SK-N-SH treated with all-trans-retinoic acid at 6 μM for 48 hours (cell line): ENCODE results near the gene ADCY5.

Source experiments
- ATAC-seq: fragments of 200-7000 bp; cut with Tn5 transposase; 3 replicates; pipeline ENCODE4 v1.9.1; 2020; ENCODE audit warnings: mild to moderate bottlenecking, moderate library complexity
- ARNTL ChIP-seq: fragments of 450-650 bp; formaldehyde crosslinking; IDR thresholded peaks from 2 replicates; pipeline ENCODE4 v1.5.0; 2020; ENCODE audit warnings: low read depth, mild to moderate bottlenecking, moderate library complexity, borderline replicate concordance
- BACH2 ChIP-seq: fragments of 250-450 bp; sonication (Bioruptor Pico); IDR thresholded peaks from 2 replicates; pipeline ENCODE4 v1.9.0; 2021; ENCODE audit warnings: mild to moderate bottlenecking, borderline replicate concordance
- ESRRG ChIP-seq: fragments of 250-450 bp; sonication (Bioruptor Pico); IDR thresholded peaks from 2 replicates; pipeline ENCODE4 v1.6.1; 2021; ENCODE audit warnings: mild to moderate bottlenecking
- ISL1 ChIP-seq: fragments of 250-450 bp; sonication (Bioruptor Pico); IDR thresholded peaks from 2 replicates; pipeline ENCODE4 v2.1.2; 2022; ENCODE audit warnings: mild to moderate bottlenecking, moderate library complexity
- PATZ1 ChIP-seq: fragments of 250-450 bp; sonication (Bioruptor Pico); IDR thresholded peaks from 2 replicates; pipeline ENCODE4 v1.8.0; 2020; ENCODE audit warnings: mild to moderate bottlenecking, moderate library complexity, borderline replicate concordance
- POU6F1 ChIP-seq: fragments of 250-450 bp; sonication (Bioruptor Pico); IDR thresholded peaks from 2 replicates; pipeline ENCODE4 v1.8.0; 2021; ENCODE audit warnings: low read depth, mild to moderate bottlenecking, moderate library complexity, borderline replicate concordance
- PPARA ChIP-seq: fragments of 250-450 bp; sonication (Bioruptor Pico); IDR thresholded peaks from 2 replicates; pipeline ENCODE4 v1.5.0; 2020; ENCODE audit warnings: mild to moderate bottlenecking, borderline replicate concordance
- RARB ChIP-seq: fragments of 250-450 bp; sonication (Bioruptor Pico); IDR thresholded peaks from 2 replicates; pipeline ENCODE4 v1.8.0; 2021; ENCODE audit warnings: mild to moderate bottlenecking, moderate library complexity
- SNAI2 ChIP-seq: fragments of 250-450 bp; sonication (Bioruptor Pico); IDR thresholded peaks from 2 replicates; pipeline ENCODE4 v1.5.0; 2020; ENCODE audit warnings: mild to moderate bottlenecking, moderate library complexity
- TCF4 ChIP-seq: fragments of 250-450 bp; sonication (Bioruptor Pico); IDR thresholded peaks from 2 replicates; pipeline ENCODE4 v1.8.0; 2021; ENCODE audit warnings: mild to moderate bottlenecking, moderate library complexity, borderline replicate concordance
- TSHZ2 ChIP-seq: fragments of 250-450 bp; sonication (Bioruptor Pico); IDR thresholded peaks from 2 replicates; pipeline ENCODE4 v1.5.0; 2020; ENCODE audit warnings: mild to moderate bottlenecking, moderate library complexity
- ZC3H10 ChIP-seq: fragments of 250-450 bp; sonication (Bioruptor Pico); IDR thresholded peaks from 2 replicates; pipeline ENCODE4 v1.5.1; 2021; ENCODE audit warnings: mild to moderate bottlenecking, moderate library complexity
- ZFP30 ChIP-seq: fragments of 450-650 bp; formaldehyde crosslinking; IDR thresholded peaks from 2 replicates; pipeline ENCODE4 v1.5.0; 2022; ENCODE audit warnings: mild to moderate bottlenecking, moderate library complexity
- ZNF8 ChIP-seq: fragments of 450-650 bp; formaldehyde crosslinking; IDR thresholded peaks from 2 replicates; pipeline ENCODE4 v1.5.0; 2020; ENCODE audit warnings: mild to moderate bottlenecking, moderate library complexity
- TF ChIP-seq, protein P1 (sequence below): fragments of 250-450 bp; sonication (Bioruptor Pico); IDR thresholded peaks from 2 replicates; pipeline ENCODE4 v1.5.1; 2020; ENCODE audit warnings: low read depth, mild to moderate bottlenecking, moderate library complexity
- TF ChIP-seq, protein P2 (sequence below): fragments of 250-450 bp; sonication (Bioruptor Pico); IDR thresholded peaks from 2 replicates; pipeline ENCODE4 v1.5.1; 2021; ENCODE audit warnings: mild to moderate bottlenecking, moderate library complexity

The ADCY5 gene

DNA sequence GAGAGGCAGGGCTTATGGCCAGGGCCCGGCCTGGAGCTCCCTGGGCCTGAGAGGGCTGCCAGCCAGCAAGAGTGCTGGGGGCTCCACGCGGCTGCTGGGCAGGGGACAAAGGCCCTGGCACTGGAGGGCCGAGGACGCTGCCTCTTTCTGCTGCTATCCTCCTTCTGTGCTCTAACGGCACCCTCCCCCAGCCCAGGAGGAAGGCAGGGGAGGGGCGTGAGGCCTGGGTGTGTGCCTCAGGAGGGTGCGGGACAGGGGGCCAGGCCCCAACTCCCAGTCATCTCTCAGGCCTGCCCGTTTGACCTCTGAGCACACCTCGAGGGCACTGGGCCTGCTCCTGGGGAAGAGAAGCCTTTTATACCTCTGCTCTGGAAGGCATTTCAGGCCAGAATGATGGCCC, 115.5 kb downstream of the ADCY5 start:
- TF ChIP-seq PPARA (CRISPR knock-in tag) (no peak), RARB (no peak), ESRRG (CRISPR knock-in tag) (no peak), TCF4 (CRISPR knock-in tag) (no peak), ZC3H10 (no peak), BACH2 (no peak), POU6F1 (CRISPR knock-in tag) (no peak), ISL1 (CRISPR knock-in tag) (no peak)
- TF ChIP-seq, protein P1, sequence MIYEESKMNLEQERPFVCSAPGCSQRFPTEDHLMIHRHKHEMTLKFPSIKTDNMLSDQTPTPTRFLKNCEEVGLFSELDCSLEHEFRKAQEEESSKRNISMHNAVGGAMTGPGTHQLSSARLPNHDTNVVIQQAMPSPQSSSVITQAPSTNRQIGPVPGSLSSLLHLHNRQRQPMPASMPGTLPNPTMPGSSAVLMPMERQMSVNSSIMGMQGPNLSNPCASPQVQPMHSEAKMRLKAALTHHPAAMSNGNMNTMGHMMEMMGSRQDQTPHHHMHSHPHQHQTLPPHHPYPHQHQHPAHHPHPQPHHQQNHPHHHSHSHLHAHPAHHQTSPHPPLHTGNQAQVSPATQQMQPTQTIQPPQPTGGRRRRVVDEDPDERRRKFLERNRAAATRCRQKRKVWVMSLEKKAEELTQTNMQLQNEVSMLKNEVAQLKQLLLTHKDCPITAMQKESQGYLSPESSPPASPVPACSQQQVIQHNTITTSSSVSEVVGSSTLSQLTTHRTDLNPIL (CRISPR knock-in tag) = no peak
- ATAC-seq = no peak

DNA sequence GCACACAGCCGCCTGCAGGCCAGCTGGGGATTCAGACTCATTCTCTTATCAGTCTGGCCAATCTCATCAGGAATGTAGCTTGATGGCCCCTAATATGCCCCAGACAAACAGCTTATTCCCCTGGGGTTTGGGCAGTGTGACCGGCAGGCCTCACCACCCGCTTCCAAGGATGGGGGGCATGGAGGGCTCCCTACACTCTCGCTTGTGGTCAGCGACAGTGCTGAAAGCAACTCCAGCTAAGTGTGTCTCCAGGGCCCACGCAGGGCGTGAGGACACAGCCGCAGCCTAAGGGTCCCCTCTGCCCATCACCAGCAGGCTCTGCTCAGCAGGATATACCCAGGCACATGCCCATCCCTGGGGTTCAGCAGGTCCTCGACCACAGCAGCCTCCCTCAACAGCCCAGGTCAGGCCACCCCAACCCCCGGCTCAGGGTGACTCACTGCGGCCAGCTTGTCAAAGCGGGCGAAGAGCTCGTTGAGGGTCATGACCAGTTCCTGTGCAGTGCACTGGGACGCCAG, 116.7 kb downstream of the ADCY5 start:
- ATAC-seq = no peak; the same call in 2 of the 3 replicates
- TF ChIP-seq SNAI2 (CRISPR knock-in tag) (no peak), PATZ1 (CRISPR knock-in tag) (no peak), TSHZ2 (CRISPR knock-in tag) (no peak), ZFP30 (no peak), TCF4 (CRISPR knock-in tag) (no peak), ZNF8 (no peak), ARNTL (CRISPR knock-in tag) (no peak)
- TF ChIP-seq, protein P2, sequence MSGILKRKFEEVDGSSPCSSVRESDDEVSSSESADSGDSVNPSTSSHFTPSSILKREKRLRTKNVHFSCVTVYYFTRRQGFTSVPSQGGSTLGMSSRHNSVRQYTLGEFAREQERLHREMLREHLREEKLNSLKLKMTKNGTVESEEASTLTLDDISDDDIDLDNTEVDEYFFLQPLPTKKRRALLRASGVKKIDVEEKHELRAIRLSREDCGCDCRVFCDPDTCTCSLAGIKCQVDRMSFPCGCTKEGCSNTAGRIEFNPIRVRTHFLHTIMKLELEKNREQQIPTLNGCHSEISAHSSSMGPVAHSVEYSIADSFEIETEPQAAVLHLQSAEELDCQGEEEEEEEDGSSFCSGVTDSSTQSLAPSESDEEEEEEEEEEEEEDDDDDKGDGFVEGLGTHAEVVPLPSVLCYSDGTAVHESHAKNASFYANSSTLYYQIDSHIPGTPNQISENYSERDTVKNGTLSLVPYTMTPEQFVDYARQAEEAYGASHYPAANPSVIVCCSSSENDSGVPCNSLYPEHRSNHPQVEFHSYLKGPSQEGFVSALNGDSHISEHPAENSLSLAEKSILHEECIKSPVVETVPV (CRISPR knock-in tag) = no peak

GRCh38 chr3:123331651-123332050, 117.2 kb downstream of the ADCY5 start:
- no peak for ATAC-seq
- no peak for TF ChIP-seq TSHZ2 (CRISPR knock-in tag)
- no peak for TF ChIP-seq PPARA (CRISPR knock-in tag)
- no peak for TF ChIP-seq ZC3H10
- TF ChIP-seq TCF4 (CRISPR knock-in tag) = no peak
- TF ChIP-seq, protein P2 (CRISPR knock-in tag) = no peak
